Sigmoid colon (tissue), 7 donors: ENCODE data around the gene SLC25A39. TPM values are rescaled to one million over a fixed set of nuclear protein-coding genes. Genes with fewer than 3 reads are reported as not detected.
"Not testable (repeated sequence)": the region's sequence is repeated elsewhere in the genome, so short reads cannot be mapped to it uniquely, and the experiment has no call there.

Experiments used
- DNase-seq: peaks from one replicate; pipeline ENCODE4 v3.0.0-alpha.2; 2019
- H3K27ac ChIP-seq, 4 donors: fragments of 200-600 bp; sonication (generic); one replicate each; pipeline ENCODE4 v1.5.1; 2016 to 2019; ENCODE audit warnings: mild to moderate bottlenecking in 1 of 4
- H3K27me3 ChIP-seq, 3 donors: fragments of 200-600 bp; sonication (generic); one replicate each; pipeline ENCODE4 v1.5.1; 2019; ENCODE audit warnings: mild to moderate bottlenecking in 1 of 3
- H3K36me3 ChIP-seq, 4 donors: fragments of 200-600 bp; sonication (generic); one replicate each; pipeline ENCODE4 v1.5.1; 2016 to 2019
- H3K4me1 ChIP-seq, 4 donors: fragments of 200-600 bp; sonication (generic); one replicate each; pipeline ENCODE4 v1.5.1; 2017 to 2019
- H3K4me3 ChIP-seq, 4 donors: fragments of 200-600 bp; sonication (generic); one replicate each; pipeline ENCODE4 v1.5.1; 2017 to 2019; ENCODE audit warnings: mild to moderate bottlenecking in 2 of 4, moderate library complexity in 1 of 4
- H3K9me3 ChIP-seq, 4 donors: fragments of 200-600 bp in 3 of 4; sonication (generic) in 3 of 4; one replicate each; pipeline versions ENCODE4 v1.5.1 to v1.6.1; 2013 to 2019
- EP300 ChIP-seq, 4 donors: sonication (generic); formaldehyde crosslinking; IDR thresholded peaks; one replicate each; pipeline ENCODE4 v1.6.1; 2017; ENCODE audit warnings: antibody characterized with exemption in 4 of 4
- POLR2A ChIP-seq, 2 donors: fragments of 450-650 bp; IDR thresholded peaks; one replicate each; pipeline ENCODE4 v1.6.1; 2016; ENCODE audit warnings: antibody characterized with exemption in 2 of 2, mild to moderate bottlenecking in 2 of 2, moderate library complexity in 2 of 2
- POLR2AphosphoS5 ChIP-seq, 4 donors: sonication (generic); formaldehyde crosslinking; IDR thresholded peaks; one replicate each; pipeline ENCODE4 v1.6.1; 2017; ENCODE audit warnings: antibody characterized with exemption in 4 of 4
- WGBS, 2 donors: extraction: QIAGEN DNeasy Blood & Tissue Kit; methylation state at CpG; one replicate each; pipeline ENCODE4 v1.1.7; 2013; 5-methylcytosine and 5-hydroxymethylcytosine counted together
- intact Hi-C: fragments of 100-400 bp; cut with DNase I; formaldehyde crosslinking; loops from one replicate; pipeline ENCODE4 v1.15.1; 2023
- polyA plus RNA-seq, 3 donors: library from polyadenylated mRNA; stranded (reverse); fragments of 200-250 nt; gene quantifications; one replicate each; pipeline ENCODE4 v1.2.3, GENCODE V29; 2013
- total RNA-seq, 4 donors: library from RNA; depleted of rRNA; stranded (reverse); fragments of >200 nt; gene quantifications; one replicate each; pipeline ENCODE4 v1.1.0, GENCODE V29; 2016
- TF ChIP-seq, protein P1 (sequence below), 4 experiments: fragments of 450-650 bp in 3 of 4; fragments of 200-600 bp in 1 of 4; IDR thresholded peaks; one replicate each; pipeline ENCODE4 v1.5.1; 2016 to 2019; ENCODE audit warnings: antibody characterized with exemption in 4 of 4, mild to moderate bottlenecking in 3 of 4, moderate library complexity in 2 of 4
- donor health status: healthy with polysubstance abuse.
- donor health status: Bipolar disorder and iron deficiency.
- donor health status: healthy.

SLC25A39 gene
- total and polyA plus RNA-seq, 7 donors = 39.0 to 163 (median 51.8) TPM

DNA sequence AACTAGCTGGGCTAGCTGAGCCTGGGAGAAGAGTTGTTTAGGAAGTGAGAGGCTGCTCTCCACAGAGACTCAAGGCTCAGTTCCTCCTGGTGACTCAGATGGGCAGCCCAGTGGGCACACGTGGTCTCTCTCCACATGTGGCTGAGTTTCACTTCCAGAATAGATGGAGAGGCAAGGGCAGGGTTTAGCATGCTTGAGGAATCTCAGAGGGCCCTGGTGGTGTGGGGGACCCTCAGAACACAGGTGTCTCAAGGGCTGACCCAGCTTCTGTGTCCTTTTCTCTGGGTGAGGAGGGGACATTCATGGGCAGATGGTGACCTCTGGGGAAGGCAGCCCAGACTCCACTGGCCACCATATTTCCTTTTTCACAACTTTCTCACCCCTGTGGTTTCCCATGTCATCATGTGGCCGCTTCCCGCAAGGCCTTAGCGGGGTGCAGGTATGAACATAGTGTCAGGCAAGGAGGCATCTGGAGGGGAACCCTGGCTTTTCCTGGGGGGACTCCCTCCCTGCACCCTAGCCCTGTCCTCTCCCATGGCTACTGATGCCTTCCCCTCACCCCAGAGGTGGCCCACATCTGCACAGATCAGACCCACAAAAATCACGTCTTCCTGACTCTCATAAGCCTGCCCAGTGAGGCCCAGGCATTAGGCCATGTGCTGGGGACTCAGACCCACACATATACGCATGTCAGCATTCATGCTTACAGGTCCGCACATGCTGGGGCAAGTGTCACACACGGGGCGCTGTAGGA lies 23.8 kb upstream of the SLC25A39 start:
- no peak overlapping the region for H3K4me3 ChIP-seq
- H3K27ac ChIP-seq = no peak overlapping the region
- no peaks in the 10 kb centered on the region for H3K27me3 ChIP-seq
- H3K4me1 ChIP-seq = peaks cover 0 to 21% (median 18%) of the 10 kb centered on the region in 4 donors
- TF ChIP-seq POLR2AphosphoS5 (IDR thresholded peaks at IDR 0.05) = no peak
- no peak for TF ChIP-seq EP300 (IDR thresholded peaks at IDR 0.05)
- TF ChIP-seq, protein P1, sequence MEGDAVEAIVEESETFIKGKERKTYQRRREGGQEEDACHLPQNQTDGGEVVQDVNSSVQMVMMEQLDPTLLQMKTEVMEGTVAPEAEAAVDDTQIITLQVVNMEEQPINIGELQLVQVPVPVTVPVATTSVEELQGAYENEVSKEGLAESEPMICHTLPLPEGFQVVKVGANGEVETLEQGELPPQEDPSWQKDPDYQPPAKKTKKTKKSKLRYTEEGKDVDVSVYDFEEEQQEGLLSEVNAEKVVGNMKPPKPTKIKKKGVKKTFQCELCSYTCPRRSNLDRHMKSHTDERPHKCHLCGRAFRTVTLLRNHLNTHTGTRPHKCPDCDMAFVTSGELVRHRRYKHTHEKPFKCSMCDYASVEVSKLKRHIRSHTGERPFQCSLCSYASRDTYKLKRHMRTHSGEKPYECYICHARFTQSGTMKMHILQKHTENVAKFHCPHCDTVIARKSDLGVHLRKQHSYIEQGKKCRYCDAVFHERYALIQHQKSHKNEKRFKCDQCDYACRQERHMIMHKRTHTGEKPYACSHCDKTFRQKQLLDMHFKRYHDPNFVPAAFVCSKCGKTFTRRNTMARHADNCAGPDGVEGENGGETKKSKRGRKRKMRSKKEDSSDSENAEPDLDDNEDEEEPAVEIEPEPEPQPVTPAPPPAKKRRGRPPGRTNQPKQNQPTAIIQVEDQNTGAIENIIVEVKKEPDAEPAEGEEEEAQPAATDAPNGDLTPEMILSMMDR (IDR thresholded peaks at IDR 0.05) = no peak
- TF ChIP-seq POLR2A (IDR thresholded peaks at IDR 0.05) = no peak
- peaks cover 0 to 43% (median 29%) of the 10 kb centered on the region in 4 donors for H3K36me3 ChIP-seq
- DNase-seq = no peak
- WGBS, 2 donors = 71 to 87% methylated on average over 9 of the region's 9 CpGs
- intact Hi-C loops = loop anchor here (5.0 kb wide), 2 partner anchors 41 to 136 kb away; partner anchors contain the start of gene RUNDC3A
- H3K9me3 ChIP-seq = no peaks in the 10 kb centered on the region

DNA sequence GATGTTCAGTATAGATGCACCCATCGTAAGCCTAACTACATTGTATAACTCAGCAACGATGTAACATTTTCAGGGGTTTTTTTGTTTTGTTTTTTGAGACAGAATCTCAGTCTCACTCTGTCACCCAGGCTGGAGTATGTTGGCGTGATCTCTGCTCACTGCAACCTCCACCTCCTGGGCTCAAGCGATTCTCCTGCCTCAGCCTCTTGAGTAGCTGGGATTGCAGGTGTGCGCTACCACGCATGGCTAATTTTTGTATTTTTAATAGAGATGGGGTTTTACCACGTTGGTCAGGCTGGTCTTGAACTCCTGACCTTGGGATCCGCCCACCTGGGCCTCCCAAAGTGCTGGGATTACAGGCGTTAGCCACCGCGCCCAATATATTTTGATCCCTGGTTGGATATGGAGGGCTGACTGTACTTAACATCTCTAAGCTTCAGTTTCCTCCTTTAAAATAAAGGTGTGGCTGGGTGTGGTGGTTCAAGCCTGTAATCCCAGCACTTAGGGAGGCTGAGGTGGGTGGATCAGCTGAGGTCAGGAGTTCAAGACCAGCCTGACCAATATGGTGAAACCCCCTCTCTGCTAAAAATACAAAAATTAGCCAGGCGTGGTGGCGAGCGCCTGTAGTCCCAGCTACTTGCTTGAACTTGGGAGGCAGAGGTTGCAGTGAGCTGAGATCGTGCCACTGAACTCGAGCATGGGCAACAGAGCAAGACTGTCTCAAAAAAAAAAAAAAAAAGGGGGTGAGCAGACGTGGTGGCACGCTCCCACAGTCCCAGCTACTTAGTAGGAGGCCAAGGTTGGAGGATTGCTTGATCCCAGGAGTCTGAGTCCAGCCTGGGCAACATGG lies 22.8 kb upstream of the SLC25A39 start:
- 75% methylated on average over 18 of the region's 18 CpGs for WGBS, 2 donors
- Histone ChIP-seq H3K36me3 (peaks cover 0 to 35% (median 26%) of the 10 kb centered on the region in 4 donors), H3K4me1 (peaks cover 0 to 18% (median 16%) of the 10 kb centered on the region in 4 donors)
- not testable (repeated sequence) for DNase-seq, H3K27ac ChIP-seq, H3K9me3 ChIP-seq, H3K4me3 ChIP-seq, H3K27me3 ChIP-seq
- intact Hi-C loops = loop anchor here (5.0 kb wide), 2 partner anchors 40 to 135 kb away; partner anchors contain the start of gene RUNDC3A

DNA sequence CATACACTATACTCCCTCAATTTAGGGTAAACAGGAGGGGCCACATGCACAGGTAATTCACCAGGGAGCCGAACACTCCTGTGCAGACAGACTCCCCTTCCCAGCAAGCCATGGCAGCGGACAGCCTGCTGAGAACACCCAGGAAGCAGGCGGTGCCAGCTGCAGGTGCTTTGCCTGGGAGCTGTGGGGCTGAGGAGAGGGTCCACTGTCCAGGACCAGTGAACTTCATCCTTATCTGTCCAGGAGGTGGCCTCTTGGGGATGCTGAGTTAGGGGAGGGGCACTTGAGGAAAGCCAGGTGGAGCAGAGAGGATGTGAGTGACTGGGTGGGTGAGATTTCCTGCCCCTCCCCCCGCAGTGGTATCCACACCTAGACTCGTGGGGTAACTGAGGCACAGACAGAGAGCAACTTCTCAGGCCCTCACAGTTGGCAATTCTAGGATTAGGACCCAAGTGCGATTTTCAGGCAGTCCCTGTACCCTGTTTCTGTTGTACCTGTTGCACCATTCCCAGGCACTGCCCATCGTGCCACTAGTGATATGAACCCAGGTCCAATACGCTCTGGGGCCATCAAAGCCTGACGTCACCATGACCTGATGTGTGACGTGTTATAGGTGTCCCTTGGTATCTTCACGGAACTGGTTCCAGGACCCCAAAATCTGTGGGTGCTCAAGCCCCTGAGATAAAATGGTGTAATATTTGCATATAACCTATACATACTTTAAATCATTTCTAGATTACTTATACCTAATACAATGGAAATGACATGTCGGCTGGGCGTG lies 21.6 kb upstream of the SLC25A39 start:
- DNase-seq = no peak
- H3K27me3 ChIP-seq = no peaks in the 10 kb centered on the region
- peaks cover 0 to 18% (median 16%) of the 10 kb centered on the region in 4 donors for H3K4me1 ChIP-seq
- no peak for TF ChIP-seq POLR2A (IDR thresholded peaks at IDR 0.05)
- no peak for TF ChIP-seq POLR2AphosphoS5 (IDR thresholded peaks at IDR 0.05)
- TF ChIP-seq, protein P1 (IDR thresholded peaks at IDR 0.05) = no peak
- no peak for TF ChIP-seq EP300 (IDR thresholded peaks at IDR 0.05)
- peak overlapping the region; percentile 67 to 75 (median 68) for H3K4me3 ChIP-seq
- H3K36me3 ChIP-seq = peaks cover 0 to 23% (median 15%) of the 10 kb centered on the region in 4 donors
- intact Hi-C loops = loop anchor here (5.0 kb wide), 2 partner anchors 39 to 134 kb away; partner anchors contain the start of gene RUNDC3A
- peak overlapping the region; percentile 77 to 88 (median 88) for H3K27ac ChIP-seq
- 68 to 69% methylated on average over 13 of the region's 13 CpGs for WGBS, 2 donors
- H3K9me3 ChIP-seq = no peaks in the 10 kb centered on the region

DNA sequence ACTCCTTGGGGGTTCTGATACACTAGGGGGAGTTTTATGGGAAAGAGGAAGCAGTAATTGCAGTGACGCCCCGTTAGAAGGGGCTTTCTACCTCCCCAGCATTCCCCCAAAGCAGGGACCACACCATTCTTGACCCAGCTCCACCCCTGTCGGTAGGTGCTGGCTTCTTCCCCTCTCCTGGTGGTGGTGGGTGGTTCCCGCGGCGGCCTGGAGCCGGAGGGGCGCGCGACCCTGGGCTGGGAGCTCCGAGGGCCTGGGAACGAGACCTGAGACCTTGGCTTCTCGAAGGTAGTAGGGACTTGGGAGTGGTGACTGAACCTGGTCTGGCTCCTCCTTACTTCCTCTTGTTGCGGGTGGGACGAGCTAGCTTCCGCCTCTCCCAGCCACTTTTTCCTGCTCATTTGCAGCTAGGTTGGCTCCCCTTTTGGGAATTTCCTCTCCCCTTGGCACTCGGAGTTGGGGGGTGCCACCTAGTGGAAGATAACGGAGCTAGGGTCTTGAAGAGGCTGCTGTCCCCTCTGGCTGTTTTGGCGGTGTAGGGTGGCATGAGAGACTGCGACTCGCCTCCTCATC lies 20.9 kb upstream of the SLC25A39 start:
- 1% methylated on average over 21 of the region's 21 CpGs for WGBS, 2 donors
- peaks cover 0 to 18% (median 16%) of the 10 kb centered on the region in 4 donors for H3K4me1 ChIP-seq
- H3K9me3 ChIP-seq = no peaks in the 10 kb centered on the region
- peak overlapping the region; percentile 77 to 88 (median 88) for H3K27ac ChIP-seq
- no peak for DNase-seq
- H3K27me3 ChIP-seq = no peaks in the 10 kb centered on the region
- TF ChIP-seq POLR2A (IDR thresholded peaks at IDR 0.05) (no peak), EP300 (IDR thresholded peaks at IDR 0.05) (no peak), POLR2AphosphoS5 (IDR thresholded peaks at IDR 0.05) (peak in 1 of 4 donors; percentile 5)
- TF ChIP-seq, protein P1 (IDR thresholded peaks at IDR 0.05) = peak in 2 of 4 experiments; percentile 28 to 36
- peaks cover 0 to 16% (median 8%) of the 10 kb centered on the region in 4 donors for H3K36me3 ChIP-seq
- H3K4me3 ChIP-seq = peak overlapping the region; percentile 67 to 75 (median 68)
- intact Hi-C loops = loop anchor here (5.0 kb wide), 2 partner anchors 38 to 133 kb away; partner anchors contain the start of gene RUNDC3A
